Stimulated activated naive CD8-positive, alpha-beta T cell treated with anti-CD3 and anti-CD28 coated beads, Interleukin-15, Interleukin-2, amounts not matched to agents 100 ng/mL and 50 ng/mL, for 24 hours (primary cell): ENCODE data around the gene PLEKHG1.

Source experiments
- H3K27ac Mint-ChIP-seq: one replicate; pipeline ENCODE4 v1.8.0; 2021; ENCODE audit warnings: mild to moderate bottlenecking, mixed read lengths
- H3K27me3 Mint-ChIP-seq: one replicate; pipeline ENCODE4 v1.8.0; 2021; ENCODE audit warnings: mixed read lengths
- H3K36me3 Mint-ChIP-seq: one replicate; pipeline ENCODE4 v1.8.0; 2021; ENCODE audit warnings: low read depth, mixed read lengths
- H3K4me1 Mint-ChIP-seq: one replicate; pipeline ENCODE4 v1.8.0; 2021; ENCODE audit warnings: low read depth, mixed read lengths
- H3K4me3 Mint-ChIP-seq: one replicate; pipeline ENCODE4 v1.8.0; 2021; ENCODE audit warnings: mild to moderate bottlenecking, mixed read lengths
- H3K9me3 Mint-ChIP-seq: one replicate; pipeline ENCODE4 v1.8.0; 2021; ENCODE audit warnings: mixed read lengths

PLEKHG1 gene

GRCh38 chr6:150599199-150600009 is at the start of gene PLEKHG1:
Gene PLEKHG1, plus strand, starts transcription at chr6:150599885. Its CDS starts 133,797 bp downstream, at chr6:150733682.
- H3K4me3 Mint-ChIP-seq, result peak within 1 kb of the TSS; percentile 88
- peaks cover 34% of the 10 kb centered on the region for H3K4me1 Mint-ChIP-seq
- peak within 1 kb of the TSS; percentile 93 for H3K27ac Mint-ChIP-seq
- peaks cover 53% of the 10 kb centered on the region for H3K27me3 Mint-ChIP-seq
- no peaks in the 10 kb centered on the region for H3K9me3 Mint-ChIP-seq
- no peaks in the 10 kb centered on the region for H3K36me3 Mint-ChIP-seq

DNA sequence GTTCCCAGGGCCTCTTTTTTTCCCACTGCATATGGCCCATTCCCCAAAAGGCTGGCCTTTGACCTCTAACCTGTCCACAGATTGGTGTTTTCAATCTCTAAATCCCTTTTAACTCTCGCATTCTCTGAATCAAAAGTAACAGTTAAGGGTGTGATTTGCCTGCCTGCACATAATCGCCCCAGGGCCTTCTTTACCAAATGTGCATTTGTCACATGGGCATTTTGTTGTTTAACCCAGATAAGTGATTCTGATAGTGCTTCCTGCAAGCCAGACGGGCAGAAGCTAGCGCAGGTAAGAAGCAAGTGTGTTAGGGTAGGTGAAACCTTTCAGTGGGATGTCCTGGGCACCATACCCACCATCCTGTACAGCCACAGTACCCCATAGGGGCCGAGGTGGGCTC is 49.4 kb upstream of the PLEKHG1 start:
- Mint-ChIP-seq H3K27ac (no peak overlapping the region), H3K4me1 (peaks cover 4% of the 10 kb centered on the region), H3K36me3 (no peaks in the 10 kb centered on the region), H3K27me3 (peaks cover 34% of the 10 kb centered on the region), H3K4me3 (no peak overlapping the region), H3K9me3 (no peaks in the 10 kb centered on the region)

DNA sequence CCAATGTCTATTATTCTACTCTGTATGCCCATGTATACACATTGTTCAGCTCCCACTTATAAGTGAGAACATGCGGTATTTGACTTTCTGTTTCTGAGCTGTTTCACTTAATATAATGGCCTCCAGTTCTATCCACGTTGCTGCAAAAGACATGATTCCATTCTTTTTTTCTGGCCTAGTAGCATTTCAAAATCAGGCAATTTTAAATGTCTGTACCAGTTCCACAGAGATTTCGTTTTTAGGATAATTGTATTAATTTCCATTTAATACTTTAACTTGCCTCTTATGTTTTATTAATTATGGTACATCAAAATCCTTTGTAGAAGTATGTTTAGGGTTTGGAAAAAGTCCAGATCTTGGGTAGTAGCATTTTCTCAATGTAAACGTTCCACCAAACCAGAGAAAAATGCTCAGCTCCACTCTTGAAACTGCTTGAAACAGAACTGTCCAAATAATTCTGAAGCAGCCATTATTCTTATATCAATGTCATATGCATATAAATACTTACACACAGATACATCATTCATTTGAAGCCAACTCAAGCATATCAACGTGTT is 42.6 kb upstream of the PLEKHG1 start:
- H3K4me3 Mint-ChIP-seq, result no peak overlapping the region
- peaks cover 26% of the 10 kb centered on the region for H3K27me3 Mint-ChIP-seq
- no peak overlapping the region for H3K27ac Mint-ChIP-seq
- H3K9me3 Mint-ChIP-seq, result peaks cover 5% of the 10 kb centered on the region
- H3K4me1 Mint-ChIP-seq, result no peaks in the 10 kb centered on the region
- H3K36me3 Mint-ChIP-seq, result no peaks in the 10 kb centered on the region

GRCh38 chr6:150560004-150560883 is 39.4 kb upstream of the PLEKHG1 start:
- Mint-ChIP-seq H3K27me3 (peaks cover 21% of the 10 kb centered on the region), H3K4me1 (no peaks in the 10 kb centered on the region), H3K27ac (no peak overlapping the region), H3K4me3 (no peak overlapping the region), H3K9me3 (peaks cover 5% of the 10 kb centered on the region), H3K36me3 (no peaks in the 10 kb centered on the region)

DNA sequence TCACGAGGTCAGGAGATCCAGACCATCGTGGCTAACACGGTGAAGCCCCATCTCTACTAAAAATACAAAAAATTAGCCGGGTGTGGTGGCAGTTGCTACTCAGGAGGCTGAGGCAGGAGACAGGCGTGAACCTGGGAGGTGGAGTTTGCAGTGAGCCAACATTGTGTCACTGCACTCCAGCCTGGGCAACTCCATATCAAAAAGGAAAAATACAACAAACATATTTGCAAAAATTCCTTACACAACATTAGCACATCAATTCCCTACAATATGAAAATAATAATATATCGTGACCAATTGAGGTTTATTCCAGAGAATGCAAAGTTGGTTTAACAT is 38.8 kb upstream of the PLEKHG1 start:
- H3K27me3 Mint-ChIP-seq, result peaks cover 21% of the 10 kb centered on the region
- H3K36me3 Mint-ChIP-seq, result no peaks in the 10 kb centered on the region
- no peaks in the 10 kb centered on the region for H3K4me1 Mint-ChIP-seq
- no peak overlapping the region for H3K27ac Mint-ChIP-seq
- peaks cover 5% of the 10 kb centered on the region for H3K9me3 Mint-ChIP-seq
- no peak overlapping the region for H3K4me3 Mint-ChIP-seq

- no peaks in the 10 kb centered on the region for H3K9me3 Mint-ChIP-seq
- H3K27ac Mint-ChIP-seq, result no peak overlapping the region
- H3K27me3 Mint-ChIP-seq, result peaks cover 21% of the 10 kb centered on the region
Observed at GRCh38 chr6:150565945-150566344, 33.7 kb upstream of the PLEKHG1 start.

DNA sequence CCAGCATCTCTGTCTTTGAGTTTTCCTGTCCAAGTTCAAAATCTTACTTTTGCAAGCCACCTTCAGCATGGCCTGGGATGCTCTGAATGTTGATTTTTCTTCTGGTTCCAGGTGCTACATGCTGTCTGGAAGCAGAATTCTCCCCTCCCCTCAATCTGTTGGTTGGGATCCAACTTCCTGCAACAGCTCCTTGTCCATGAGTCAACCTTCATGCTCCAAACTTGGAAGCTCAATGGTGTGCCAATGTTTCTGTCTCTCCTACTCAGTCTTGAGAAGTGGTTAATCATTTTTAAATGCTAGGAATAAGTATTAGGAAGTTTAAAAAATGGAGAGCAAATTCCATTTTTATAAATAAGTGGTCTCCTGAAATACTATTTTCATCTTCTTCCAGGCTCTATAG is 33.2 kb upstream of the PLEKHG1 start:
- Mint-ChIP-seq H3K4me1 (no peaks in the 10 kb centered on the region), H3K27ac (no peak overlapping the region), H3K4me3 (no peak overlapping the region), H3K27me3 (peaks cover 21% of the 10 kb centered on the region), H3K9me3 (no peaks in the 10 kb centered on the region), H3K36me3 (no peaks in the 10 kb centered on the region)

More at GRCh38 chr6:150565945-150566344, 33.7 kb upstream of the PLEKHG1 start:
- no peaks in the 10 kb centered on the region for H3K36me3 Mint-ChIP-seq
- no peak overlapping the region for H3K4me3 Mint-ChIP-seq
- H3K4me1 Mint-ChIP-seq, result no peaks in the 10 kb centered on the region

GRCh38 chr6:150567380-150567779 is 32.3 kb upstream of the PLEKHG1 start:
- no peak overlapping the region for H3K4me3 Mint-ChIP-seq
- H3K4me1 Mint-ChIP-seq, result no peaks in the 10 kb centered on the region
- no peak overlapping the region for H3K27ac Mint-ChIP-seq
- no peaks in the 10 kb centered on the region for H3K9me3 Mint-ChIP-seq
- no peaks in the 10 kb centered on the region for H3K36me3 Mint-ChIP-seq
- peaks cover 22% of the 10 kb centered on the region for H3K27me3 Mint-ChIP-seq

- H3K4me3 Mint-ChIP-seq, result no peak overlapping the region
Observed at GRCh38 chr6:150567823-150568383, 31.8 kb upstream of the PLEKHG1 start.

DNA sequence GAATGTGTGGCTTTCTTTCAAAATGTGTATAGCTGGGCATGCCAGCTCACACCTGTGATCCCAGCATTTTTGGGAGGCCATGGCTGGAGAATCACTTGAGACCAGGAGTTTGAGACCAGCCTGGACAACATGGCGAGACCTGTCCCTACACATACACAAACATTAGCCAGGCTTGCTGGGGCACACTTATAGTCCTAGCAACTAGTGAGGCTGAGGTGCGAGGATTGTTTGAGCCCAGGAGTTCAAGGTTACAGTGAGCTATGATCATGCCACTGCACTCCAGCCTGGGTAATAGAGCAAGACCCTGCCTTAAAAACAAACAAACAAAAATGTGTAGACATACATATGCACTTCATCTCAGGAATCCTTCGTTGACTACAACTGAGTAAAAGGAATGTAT is 31.1 kb upstream of the PLEKHG1 start:
- H3K4me1 Mint-ChIP-seq, result no peaks in the 10 kb centered on the region
- H3K27me3 Mint-ChIP-seq, result peaks cover 33% of the 10 kb centered on the region

More at GRCh38 chr6:150567823-150568383, 31.8 kb upstream of the PLEKHG1 start:
- Mint-ChIP-seq H3K36me3 (no peaks in the 10 kb centered on the region), H3K4me1 (no peaks in the 10 kb centered on the region), H3K27ac (no peak overlapping the region), H3K9me3 (no peaks in the 10 kb centered on the region), H3K27me3 (peaks cover 26% of the 10 kb centered on the region)

GRCh38 chr6:150569161-150569560 is 30.5 kb upstream of the PLEKHG1 start:
- Mint-ChIP-seq H3K36me3 (no peaks in the 10 kb centered on the region), H3K27ac (no peak overlapping the region), H3K9me3 (no peaks in the 10 kb centered on the region), H3K4me1 (no peaks in the 10 kb centered on the region), H3K27me3 (peaks cover 36% of the 10 kb centered on the region), H3K4me3 (no peak overlapping the region)

More for the DNA sequence above, 31.1 kb upstream of the PLEKHG1 start:
- Mint-ChIP-seq H3K36me3 (no peaks in the 10 kb centered on the region), H3K4me3 (no peak overlapping the region), H3K9me3 (no peaks in the 10 kb centered on the region), H3K27ac (no peak overlapping the region)

GRCh38 chr6:150573041-150573681 is 26.5 kb upstream of the PLEKHG1 start:
- Mint-ChIP-seq H3K27ac (no peak overlapping the region), H3K27me3 (peaks cover 45% of the 10 kb centered on the region), H3K36me3 (no peaks in the 10 kb centered on the region), H3K4me3 (no peak overlapping the region), H3K4me1 (no peaks in the 10 kb centered on the region), H3K9me3 (no peaks in the 10 kb centered on the region)

DNA sequence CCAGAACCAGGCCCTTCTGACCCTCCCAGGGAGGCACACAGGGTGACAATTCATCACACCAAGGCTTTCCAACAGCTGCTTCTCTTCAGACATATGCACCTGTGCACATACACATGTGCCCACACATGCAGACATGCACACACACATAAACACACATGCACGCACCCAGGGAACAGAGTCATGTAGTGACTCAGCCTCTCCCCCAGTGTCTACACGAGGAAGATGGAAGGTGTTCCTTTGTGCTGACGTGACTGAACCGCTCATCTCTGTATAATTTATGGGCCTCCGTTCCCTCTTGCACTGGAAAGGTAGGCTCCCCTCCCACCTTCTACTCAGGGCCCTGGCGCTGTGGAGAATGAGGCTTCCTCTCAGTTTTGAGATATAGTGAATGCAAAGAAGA is 23.8 kb upstream of the PLEKHG1 start:
- peaks cover 33% of the 10 kb centered on the region for H3K27me3 Mint-ChIP-seq
- H3K27ac Mint-ChIP-seq, result no peak overlapping the region
- H3K36me3 Mint-ChIP-seq, result no peaks in the 10 kb centered on the region
- no peak overlapping the region for H3K4me3 Mint-ChIP-seq
- H3K9me3 Mint-ChIP-seq, result no peaks in the 10 kb centered on the region
- H3K4me1 Mint-ChIP-seq, result no peaks in the 10 kb centered on the region

- Mint-ChIP-seq H3K4me1 (no peaks in the 10 kb centered on the region), H3K27ac (no peak overlapping the region), H3K36me3 (no peaks in the 10 kb centered on the region), H3K27me3 (peaks cover 31% of the 10 kb centered on the region), H3K9me3 (no peaks in the 10 kb centered on the region), H3K4me3 (no peak overlapping the region)
Observed at GRCh38 chr6:150576651-150577226, 22.9 kb upstream of the PLEKHG1 start.
